HepG2 (cell line): Measurements from ENCODE around the gene ANP32A. TPM values are rescaled to one million over a fixed set of nuclear protein-coding genes. Genes with fewer than 3 reads are reported as not detected.

Source experiments
- ATAC-seq: fragments of 200-7000 bp; cut with Tn5 transposase; 3 replicates; pipeline ENCODE4 v1.9.1; 2020; ENCODE audit warnings: mild to moderate bottlenecking, moderate library complexity
- BruUV-seq: library from RNA; stranded (reverse); fragments of 400-500 nt; replicated peaks from 2 replicates; lab custom pipeline; 2021; lab: Mats Ljungman, UMichigan
- CTCF ChIA-PET: fragments of 300-600 bp; formaldehyde crosslinking; extraction: SDS; loops from one replicate; lab custom pipeline; 2021; ENCODE audit warnings: low total read pairs, inconsistent platforms, low intra/inter-chr PET ratio; lab: Yijun Ruan, JAX
- POLR2A ChIA-PET: fragments of 350-600 bp; sonication (Branson Sonifier 250); formaldehyde crosslinking; loops from one replicate; lab custom pipeline; 2020; ENCODE audit warnings: antibody characterized with exemption, inconsistent platforms; lab: Yijun Ruan, JAX
- DNase-seq: peaks from one replicate; pipeline ENCODE4 v3.0.0-alpha.2; 2015; ENCODE audit warnings: low spot score
- FAIRE-seq: peaks from 3 replicates; lab custom pipeline; 2011; peaks lifted over from hg19 to GRCh38; lab: Jason Lieb, UNC
- H2AFZ ChIP-seq: one replicate; pipeline ENCODE4 v1.6.1; 2011; ENCODE audit warnings: low read length, inconsistent platforms
- H3K27ac ChIP-seq: fragments of 300-600 bp; 3 replicates; pipeline ENCODE4 v1.8.0; 2011; ENCODE audit warnings: mixed run types, mild to moderate bottlenecking, mixed read lengths, low read length, inconsistent platforms; ENCODE audit not compliant: insufficient read depth; ENCODE audit errors: extremely low read length
- H3K27me3 ChIP-seq, 2 experiments: fragments of 200-600 bp in 1 of 2; 2 replicates in 1 of 2; 3 replicates in 1 of 2; pipeline versions ENCODE4 v1.6.0 to v1.8.0; 2011; ENCODE audit warnings: low read length in 2 of 2, mild to moderate bottlenecking in 2 of 2, moderate library complexity in 2 of 2, inconsistent platforms in 1 of 2; ENCODE audit not compliant: insufficient read depth in 2 of 2, control insufficient read depth in 1 of 2
- H3K36me3 ChIP-seq, 2 experiments: fragments of 200-600 bp in 1 of 2; replicated peaks in 1 of 2; 2 replicates in 1 of 2; 3 replicates in 1 of 2; pipeline versions ENCODE4 v1.5.1 to v1.8.0; 2011; ENCODE audit warnings: low read length in 2 of 2, inconsistent platforms in 1 of 2; ENCODE audit not compliant: insufficient read depth in 2 of 2, control insufficient read depth in 1 of 2
- H3K4me1 ChIP-seq: 2 replicates; pipeline ENCODE4 v1.5.1; 2012; ENCODE audit warnings: low read length, inconsistent platforms; ENCODE audit not compliant: insufficient read depth
- H3K4me2 ChIP-seq: 2 replicates; pipeline ENCODE4 v1.6.0; 2011; ENCODE audit warnings: low read depth, low read length, inconsistent platforms
- H3K4me3 ChIP-seq, 3 experiments: fragments of 200-600 bp in 1 of 3; sonication (generic), shearing (Covaris generic) in 1 of 3; replicated peaks in 1 of 3; 2 replicates each; pipeline ENCODE4 v1.5.1; 2011 to 2016; ENCODE audit warnings: low read length in 3 of 3, inconsistent platforms in 2 of 3, low read depth in 2 of 3, mild to moderate bottlenecking in 2 of 3, control low read depth in 1 of 3, mixed read lengths in 1 of 3; ENCODE audit not compliant: insufficient read depth in 1 of 3
- H3K79me2 ChIP-seq: one replicate; pipeline ENCODE4 v1.6.1; 2011; ENCODE audit warnings: low read length, inconsistent platforms; ENCODE audit not compliant: insufficient read depth
- H3K9ac ChIP-seq: 2 replicates; pipeline ENCODE4 v1.6.0; 2011; ENCODE audit warnings: mild to moderate bottlenecking, low read depth, low read length, inconsistent platforms; ENCODE audit not compliant: insufficient read depth
- H3K9me3 ChIP-seq: 2 replicates; pipeline ENCODE4 v1.5.1; 2012; ENCODE audit warnings: mild to moderate bottlenecking, low read length
- H4K20me1 ChIP-seq: 2 replicates; pipeline ENCODE4 v1.6.0; 2011; ENCODE audit warnings: inconsistent platforms, mild to moderate bottlenecking, low read length, moderate library complexity; ENCODE audit not compliant: insufficient read depth
- E2F1 ChIP-seq: sonication (generic); formaldehyde crosslinking; IDR thresholded peaks from 2 replicates; pipeline ENCODE4 v1.5.0; 2020; ENCODE audit warnings: missing genetic modification reagents
- ELF3 ChIP-seq: IDR thresholded peaks from 2 replicates; pipeline ENCODE4 v1.6.1; 2016; ENCODE audit warnings: missing genetic modification reagents, missing compliant biosample characterization
- ELF4 ChIP-seq: sonication (generic); formaldehyde crosslinking; IDR thresholded peaks from 2 replicates; pipeline ENCODE4 v1.5.0; 2020; ENCODE audit warnings: missing genetic modification reagents, mild to moderate bottlenecking, moderate library complexity, borderline replicate concordance
- HDAC1 ChIP-seq: sonication (generic); formaldehyde crosslinking; IDR thresholded peaks from 2 replicates; pipeline ENCODE4 v1.5.1; 2020; ENCODE audit warnings: mild to moderate bottlenecking, missing genetic modification reagents
- HNRNPH1 ChIP-seq: fragments of 200-400 bp; formaldehyde crosslinking; optimal IDR thresholded peaks from 2 replicates; pipeline ENCODE3; 2017; ENCODE audit warnings: mild to moderate bottlenecking, low read depth, low read length
- KLF16 ChIP-seq, 2 experiments: sonication (generic) in 1 of 2; formaldehyde crosslinking in 1 of 2; IDR thresholded peaks; 2 replicates each; pipeline versions ENCODE4 v1.6.1 to v1.8.0; 2016 to 2023; ENCODE audit warnings: missing genetic modification reagents in 2 of 2, missing compliant biosample characterization in 1 of 2
- NRL ChIP-seq: sonication (generic); formaldehyde crosslinking; IDR thresholded peaks from 2 replicates; pipeline ENCODE4 v1.5.0; 2020; ENCODE audit warnings: missing genetic modification reagents, mild to moderate bottlenecking, moderate library complexity, borderline replicate concordance
- PRPF4 ChIP-seq: fragments of 200-400 bp; formaldehyde crosslinking; IDR thresholded peaks from 2 replicates; pipeline ENCODE4 v1.6.1; 2016; ENCODE audit warnings: low read length, low read depth; ENCODE audit not compliant: poor library complexity, severe bottlenecking
- RBFOX2 ChIP-seq: fragments of 200-400 bp; formaldehyde crosslinking; IDR thresholded peaks from 2 replicates; pipeline ENCODE4 v1.6.1; 2017; ENCODE audit warnings: low read depth, mild to moderate bottlenecking, low read length
- ZBTB20 ChIP-seq: sonication (generic); formaldehyde crosslinking; IDR thresholded peaks from 2 replicates; pipeline ENCODE4 v1.8.1; 2023; ENCODE audit warnings: missing genetic modification reagents, low read depth, mild to moderate bottlenecking, borderline replicate concordance
- ZIK1 ChIP-seq: sonication (generic); formaldehyde crosslinking; IDR thresholded peaks from 2 replicates; pipeline ENCODE4 v1.5.0; 2020; ENCODE audit warnings: mild to moderate bottlenecking, low read depth, missing genetic modification reagents, borderline replicate concordance
- ZNF224 ChIP-seq: sonication (generic); formaldehyde crosslinking; IDR thresholded peaks from 2 replicates; pipeline ENCODE4 v1.5.0; 2020; ENCODE audit warnings: mild to moderate bottlenecking, missing genetic modification reagents
- ZNF337 ChIP-seq: sonication (generic); formaldehyde crosslinking; IDR thresholded peaks from 2 replicates; pipeline ENCODE4 v1.5.1; 2020; ENCODE audit warnings: missing genetic modification reagents, low read depth, mild to moderate bottlenecking, borderline replicate concordance
- ZNF703 ChIP-seq: sonication (generic); formaldehyde crosslinking; IDR thresholded peaks from 2 replicates; pipeline ENCODE4 v1.5.1; 2020; ENCODE audit warnings: missing genetic modification reagents, mild to moderate bottlenecking, moderate library complexity, borderline replicate concordance
- ZNF841 ChIP-seq: sonication (generic); formaldehyde crosslinking; IDR thresholded peaks from 2 replicates; pipeline ENCODE4 v1.8.1; 2023; ENCODE audit warnings: missing genetic modification reagents, borderline replicate concordance
- ZSCAN21 ChIP-seq: sonication (generic); formaldehyde crosslinking; IDR thresholded peaks from 2 replicates; pipeline ENCODE4 v1.8.0; 2022; ENCODE audit warnings: mild to moderate bottlenecking, missing genetic modification reagents, moderate library complexity, borderline replicate concordance
- WGBS: methylation state at CpG from one replicate; pipeline ENCODE4 v1.1.6; 2017; ENCODE audit warnings: low lambda C conversion rate; 5-methylcytosine and 5-hydroxymethylcytosine counted together
- in situ Hi-C: cut with HindIII; loops from 2 replicates; pipeline ENCODE4 v1.10.0; 2017; ENCODE audit warnings: low pct_unique_long_range_greater_than_20kb; ENCODE audit not compliant: extremely low pct_ligation_motif_present
- intact Hi-C: fragments of 100-400 bp; cut with micrococcal nuclease; formaldehyde crosslinking; loops from one replicate; pipeline ENCODE4 v1.10.0; 2022; ENCODE audit not compliant: unreplicated experiment
- polyA plus RNA-seq, 8 experiments: library from polyadenylated mRNA; depleted of rRNA in 3 of 8; stranded (reverse) in 7 of 8; unstranded in 1 of 8; fragments of >200 nt; fragmentation: Illumina TruSeq in 4 of 8; extraction: Trizol in 4 of 8; gene quantifications; 2 replicates each; pipeline versions ENCODE4 v1.2.1 to v1.2.3, GENCODE V29; 2011 to 2016; ENCODE audit warnings: low read depth in 4 of 8, missing spikeins in 1 of 8, mixed read lengths in 1 of 8; ENCODE audit not compliant: insufficient read depth in 1 of 8
- total RNA-seq, 5 experiments: library from RNA; depleted of rRNA; stranded (reverse); fragments of >200 nt; fragmentation: Illumina TruSeq; extraction: Trizol; gene quantifications; 2 replicates each; pipeline ENCODE4 v1.2.3, GENCODE V29; 2016; ENCODE audit warnings: low read depth in 1 of 5
- TF ChIP-seq, protein P1 (sequence below): sonication (generic); formaldehyde crosslinking; IDR thresholded peaks from 2 replicates; pipeline ENCODE4 v1.8.0; 2023; ENCODE audit warnings: mild to moderate bottlenecking, missing genetic modification reagents
- TF ChIP-seq, protein P2 (sequence below): sonication (generic); formaldehyde crosslinking; IDR thresholded peaks from 2 replicates; pipeline ENCODE4 v1.8.1; 2023; ENCODE audit warnings: mild to moderate bottlenecking, missing genetic modification reagents

Gene ANP32A
- total and polyA plus RNA-seq, 2 of the 13 experiments (the other 11 are each of a cell fraction or from before 2014, with no cell fraction given), result 60.6 to 206 TPM

DNA sequence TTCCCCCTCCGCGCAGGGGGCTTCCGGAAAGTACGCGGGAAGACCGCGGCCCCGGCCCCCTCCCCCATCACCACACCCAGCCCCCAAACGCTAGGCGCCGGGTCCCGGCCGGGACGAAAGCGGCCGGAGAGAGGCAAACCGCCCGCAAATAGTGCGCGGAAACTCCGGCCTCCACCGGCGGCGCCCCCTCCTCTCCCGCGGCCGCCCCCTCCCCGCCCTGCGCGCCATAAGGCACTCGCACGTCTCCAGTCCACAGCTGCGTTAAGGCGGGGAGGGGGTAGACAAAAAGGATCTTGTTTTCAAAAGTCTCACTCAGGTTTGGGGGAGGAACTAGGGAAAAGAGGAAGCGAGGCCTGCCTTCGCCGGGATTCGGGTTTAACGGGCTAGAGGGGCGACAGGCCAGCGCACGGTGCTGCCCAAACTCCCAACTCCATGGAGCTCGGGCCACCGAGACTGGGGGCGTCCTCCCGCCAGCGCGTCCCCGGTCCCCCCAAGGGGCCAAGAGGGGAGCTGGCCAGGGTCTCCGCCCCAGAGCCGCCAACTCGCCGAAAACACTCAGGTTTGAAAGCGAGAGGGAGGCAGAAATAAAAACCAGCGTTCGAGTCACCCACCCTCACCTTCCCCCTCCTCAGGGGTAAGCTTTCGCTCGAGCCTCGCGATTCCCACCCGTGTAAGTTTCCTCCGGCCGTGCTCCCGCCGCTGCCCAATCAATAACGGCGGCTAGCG is 1.8 kb downstream of the ANP32A start:
- Histone ChIP-seq H3K9ac (peak overlapping the region; percentile 95), H3K27ac (peak overlapping the region; percentile 97), H4K20me1 (peaks cover 38% of the 10 kb centered on the region), H3K4me3 (peak overlapping the region; percentile 83 to 100 (median 84)), H3K9me3 (no peaks in the 10 kb centered on the region), H3K79me2 (peaks cover 77% of the 10 kb centered on the region), H3K4me2 (peak overlapping the region; percentile 91), H3K36me3 (peaks cover 0 to 3% of the 10 kb centered on the region in 2 experiments; a peak in 1 of 5 replicates), H2AFZ (no peak overlapping the region), H3K4me1 (peaks cover 40% of the 10 kb centered on the region), H3K27me3 (no peaks in the 10 kb centered on the region; a peak in 1 of 5 replicates)
- no peak for ATAC-seq
- TSS peak; percentile 49 for BruUV-seq
- FAIRE-seq, result no peak
- WGBS, result 1% methylated on average over 14 of the region's 68 CpGs
- in situ Hi-C loops, result loop anchor here (5.0 to 25.0 kb wide), 2 partner anchors 42 to 643 kb away; partner anchors contain the start of gene RPLP1
- ChIA-PET CTCF (no interaction called here), POLR2A (interaction anchor here (0.7 to 1.7 kb wide), 8 partner anchors 24 to 644 kb away, joined by 3 to 5 read pairs (median 3); partner anchors contain the start of genes FEM1B and RPLP1)
- DNase-seq, result peak; percentile 24
- intact Hi-C loops, result no loop called here
- TF ChIP-seq KLF16 (CRISPR knock-in tag; IDR thresholded peaks at IDR 0.05), result no peak
- no peak for TF ChIP-seq ELF4 (CRISPR knock-in tag)
- TF ChIP-seq, protein P1, sequence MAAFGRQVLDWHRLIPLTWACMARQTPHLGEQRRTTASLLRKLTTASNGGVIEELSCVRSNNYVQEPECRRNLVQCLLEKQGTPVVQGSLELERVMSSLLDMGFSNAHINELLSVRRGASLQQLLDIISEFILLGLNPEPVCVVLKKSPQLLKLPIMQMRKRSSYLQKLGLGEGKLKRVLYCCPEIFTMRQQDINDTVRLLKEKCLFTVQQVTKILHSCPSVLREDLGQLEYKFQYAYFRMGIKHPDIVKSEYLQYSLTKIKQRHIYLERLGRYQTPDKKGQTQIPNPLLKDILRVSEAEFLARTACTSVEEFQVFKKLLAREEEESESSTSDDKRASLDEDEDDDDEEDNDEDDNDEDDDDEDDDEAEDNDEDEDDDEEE (CRISPR knock-in tag), result 0 out of 2 replicates have a peak, but pooled peaks have one; percentile 32
- 0 out of 2 replicates have a peak, but pooled peaks have one; percentile 65 for TF ChIP-seq ZNF224 (CRISPR knock-in tag)
- no peak for TF ChIP-seq HNRNPH1
- peak; percentile 32; the same call in 1 of the 2 replicates for TF ChIP-seq HDAC1 (CRISPR knock-in tag)
- TF ChIP-seq ZNF703 (CRISPR knock-in tag), result no peak; the same call in 1 of the 2 replicates
- TF ChIP-seq, protein P2, sequence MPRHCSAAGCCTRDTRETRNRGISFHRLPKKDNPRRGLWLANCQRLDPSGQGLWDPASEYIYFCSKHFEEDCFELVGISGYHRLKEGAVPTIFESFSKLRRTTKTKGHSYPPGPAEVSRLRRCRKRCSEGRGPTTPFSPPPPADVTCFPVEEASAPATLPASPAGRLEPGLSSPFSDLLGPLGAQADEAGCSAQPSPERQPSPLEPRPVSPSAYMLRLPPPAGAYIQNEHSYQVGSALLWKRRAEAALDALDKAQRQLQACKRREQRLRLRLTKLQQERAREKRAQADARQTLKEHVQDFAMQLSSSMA, result no peak
- TF ChIP-seq E2F1 (CRISPR knock-in tag), result 0 out of 2 replicates have a peak, but pooled peaks have one; percentile 19
- TF ChIP-seq RBFOX2, result peak; percentile 71
- no peak for TF ChIP-seq ELF3 (CRISPR knock-in tag)
- TF ChIP-seq NRL (CRISPR knock-in tag), result 0 out of 2 replicates have a peak, but pooled peaks have one; percentile 30
- no peak for TF ChIP-seq ZNF841 (CRISPR knock-in tag)
- TF ChIP-seq ZNF337, result no peak
- TF ChIP-seq PRPF4, result peak; percentile 32
- 0 out of 2 replicates have a peak, but pooled peaks have one; percentile 28 for TF ChIP-seq ZSCAN21
- TF ChIP-seq ZIK1 (CRISPR knock-in tag), result no peak
- no peak for TF ChIP-seq ZBTB20 (CRISPR knock-in tag)
